GM19025 (cell line): ENCODE measurements around the gene CLCNKB.
"Not testable (repeated sequence)": the region's sequence is repeated elsewhere in the genome, so short reads cannot be mapped to it uniquely, and the experiment has no call there.

Experiments used
- ATAC-seq: cut with Tn5 transposase; IDR thresholded peaks from one replicate; pipeline ENCODE4 v1.9.1; 2021; ENCODE audit warnings: mild to moderate bottlenecking, low read depth, moderate library complexity; ENCODE audit not compliant: unreplicated experiment

CLCNKB gene

DNA sequence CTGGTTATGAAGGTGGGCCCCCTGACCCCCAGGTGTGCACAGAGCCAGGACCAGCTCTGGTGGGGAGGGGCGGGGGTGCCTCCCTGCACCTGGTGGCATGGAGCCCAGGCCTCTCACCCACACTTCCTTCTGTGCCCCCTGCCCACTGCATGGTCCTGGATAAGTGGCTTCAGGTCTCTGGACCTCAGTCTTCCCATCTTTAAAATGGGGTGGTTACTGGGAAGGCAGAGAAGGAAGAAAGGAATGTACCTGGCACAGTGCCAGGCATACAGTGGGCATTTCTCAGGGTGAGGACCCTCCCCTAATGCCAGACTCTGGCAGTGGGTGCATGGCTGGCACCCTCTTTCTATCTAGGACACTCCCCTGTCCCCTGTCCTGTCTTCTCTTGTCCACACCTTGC is 14.3 kb upstream of the CLCNKB start:
- ATAC-seq = no peak

- no peak for ATAC-seq
Measured at GRCh38 chr1:16031551-16031950, 12.0 kb upstream of the CLCNKB start.

DNA sequence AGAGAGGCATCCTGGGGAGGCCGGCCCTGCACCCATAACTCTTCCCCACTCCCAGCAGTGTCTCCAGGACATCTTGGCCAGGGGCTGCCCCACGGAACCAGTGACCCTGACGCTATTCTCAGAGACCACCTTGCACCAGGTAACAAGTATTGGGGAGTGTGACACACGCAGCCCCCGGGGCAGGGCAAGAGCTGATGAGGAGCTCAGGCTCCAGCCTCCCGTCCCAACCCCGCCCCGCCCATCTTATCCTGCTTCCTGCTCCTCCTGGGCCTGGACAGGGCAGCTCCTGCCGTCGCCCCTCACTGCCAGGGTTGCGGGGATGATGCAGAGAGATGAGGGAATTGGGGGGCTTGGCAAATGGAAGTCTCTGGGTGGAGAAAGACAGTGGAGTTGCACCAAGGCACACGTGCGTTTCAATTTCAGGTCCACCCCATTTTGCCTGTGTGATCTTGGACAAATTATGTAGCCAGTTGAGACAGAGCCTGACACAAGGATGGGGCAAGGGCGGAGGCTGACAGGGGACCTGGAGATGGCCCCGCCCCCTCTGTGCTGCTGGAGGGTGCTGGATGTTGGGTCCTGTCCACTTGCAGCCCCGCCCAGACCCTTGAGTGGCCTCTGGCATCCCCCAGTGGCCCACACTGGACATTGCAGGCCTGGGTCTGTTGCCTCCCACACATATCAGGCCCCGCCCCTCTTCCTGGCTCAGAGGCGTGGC is 11.0 kb upstream of the CLCNKB start:
- no peak for ATAC-seq

DNA sequence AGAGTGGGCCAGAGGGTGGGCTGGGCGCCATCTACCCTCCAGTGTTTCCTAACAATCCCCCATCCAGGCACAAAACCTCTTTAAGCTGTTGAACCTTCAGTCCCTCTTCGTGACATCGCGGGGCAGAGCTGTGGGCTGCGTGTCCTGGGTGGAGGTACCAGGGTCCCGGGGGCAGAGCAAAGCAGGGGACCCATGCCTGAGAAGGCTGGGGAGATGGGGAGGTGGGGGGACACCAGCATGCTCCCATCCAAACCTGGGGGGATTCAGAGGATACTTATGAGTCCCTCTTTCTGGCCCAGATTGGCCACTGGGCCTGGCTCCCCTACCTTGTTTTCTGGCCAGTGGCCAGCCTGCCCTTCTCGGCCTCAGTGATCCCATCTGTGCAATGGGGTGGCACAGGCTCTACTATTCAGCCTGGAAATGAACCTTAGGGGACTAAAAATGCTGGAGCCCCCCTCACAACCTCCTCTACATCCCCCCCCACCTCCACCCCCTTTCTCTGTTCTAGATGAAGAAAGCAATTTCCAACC is 10.4 kb upstream of the CLCNKB start:
- not testable (repeated sequence) for ATAC-seq

DNA sequence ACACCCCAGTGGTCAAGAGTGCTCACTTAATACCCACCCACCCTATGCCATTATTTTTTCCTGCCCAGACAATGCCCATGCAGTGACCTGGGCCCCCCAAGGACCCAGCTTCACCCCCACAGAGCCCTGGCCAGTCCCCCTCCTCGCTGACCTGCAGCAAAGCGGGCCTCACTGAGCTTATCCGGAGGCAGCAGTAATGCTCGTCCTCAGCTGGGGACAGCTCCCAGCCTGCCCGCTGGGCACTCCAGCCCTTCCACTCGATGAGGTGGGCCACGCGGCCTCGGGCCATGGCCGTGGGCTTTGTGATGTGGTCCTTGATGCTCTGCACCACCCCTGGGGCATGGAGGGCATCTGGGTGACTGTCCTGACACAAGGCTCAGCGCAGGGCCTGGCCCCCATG is 7.1 kb upstream of the CLCNKB start:
- ATAC-seq = not testable (repeated sequence)

DNA sequence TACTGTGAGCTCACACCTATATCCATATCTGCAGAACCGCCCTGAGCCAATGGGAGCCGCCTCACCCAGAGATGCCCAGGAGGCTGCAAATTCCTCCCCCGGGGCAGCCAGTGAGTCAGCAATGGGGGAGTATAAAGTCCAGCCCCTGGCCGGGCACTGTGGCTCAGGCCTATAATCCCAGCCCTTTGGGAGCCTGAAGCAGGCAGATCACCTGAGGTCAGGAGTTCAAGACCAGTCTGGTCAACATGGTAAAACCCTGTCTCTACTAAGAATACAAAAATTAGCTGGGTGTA is 5.0 kb upstream of the CLCNKB start:
- ATAC-seq = no peak

GRCh38 chr1:16039871-16040270 is 3.7 kb upstream of the CLCNKB start:
- not testable (repeated sequence) for ATAC-seq

GRCh38 chr1:16041200-16041599 is 2.4 kb upstream of the CLCNKB start:
- ATAC-seq = no peak

GRCh38 chr1:16042096-16042495 is 1.5 kb upstream of the CLCNKB start:
- ATAC-seq = no peak

GRCh38 chr1:16042654-16043053 is 928 bp upstream of the CLCNKB start:
- ATAC-seq = not testable (repeated sequence)

DNA sequence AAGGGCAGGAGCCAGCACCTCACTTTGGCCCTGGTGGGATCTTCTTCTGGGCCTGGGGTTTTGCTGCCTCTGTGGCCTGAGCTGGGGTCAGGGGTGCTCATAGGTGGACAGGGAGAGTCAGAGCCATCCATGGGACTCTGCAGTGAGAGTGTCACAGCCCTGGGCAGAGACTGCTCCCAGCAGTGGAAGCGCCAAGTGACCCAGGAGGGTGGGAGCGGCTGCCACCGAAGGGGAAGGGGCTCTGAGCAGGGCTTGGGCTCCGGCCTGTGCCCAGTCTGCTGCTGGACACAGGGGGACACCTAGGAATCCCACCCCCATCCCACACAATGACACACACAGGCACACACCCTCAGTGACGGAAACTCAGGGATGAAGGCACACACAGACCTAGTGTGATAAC is 368 bp downstream of the CLCNKB start:
- no peak for ATAC-seq

- no peak for ATAC-seq
Measured at GRCh38 chr1:16046842-16047241, 3.3 kb downstream of the CLCNKB start.

- no peak for ATAC-seq
Measured at GRCh38 chr1:16047791-16048475, 4.4 kb downstream of the CLCNKB start.

DNA sequence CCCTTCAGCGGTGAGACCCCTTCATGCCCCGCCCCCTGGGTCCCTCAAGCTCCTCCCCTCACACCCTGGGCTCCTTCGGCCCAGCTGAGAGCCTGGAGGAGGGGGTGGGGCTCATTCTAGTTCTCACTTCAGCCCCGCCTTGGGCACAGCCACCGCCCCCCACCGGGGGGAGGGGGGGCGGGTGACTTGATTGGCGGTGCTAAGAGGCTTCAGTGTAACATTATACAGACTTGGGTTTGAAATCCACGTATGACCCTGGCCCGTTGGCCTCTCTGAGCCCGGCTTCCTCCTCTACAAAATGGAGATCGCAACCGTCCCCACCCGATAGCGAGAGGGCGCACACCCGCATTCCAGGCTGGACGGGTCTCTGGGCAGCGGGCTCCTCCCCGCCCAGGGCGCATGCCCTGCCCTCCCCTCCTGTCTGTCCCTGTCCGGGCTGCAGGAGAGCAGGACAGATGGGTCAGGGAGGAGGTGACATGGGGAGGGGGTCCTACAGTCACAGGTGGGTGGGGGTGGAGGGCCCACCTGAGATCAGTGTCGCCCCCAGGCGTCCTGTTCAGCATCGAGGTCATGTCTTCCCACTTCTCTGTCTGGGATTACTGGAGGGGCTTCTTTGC is 5.1 kb downstream of the CLCNKB start:
- no peak for ATAC-seq

- ATAC-seq = no peak
Measured at GRCh38 chr1:16050328-16050727, 6.7 kb downstream of the CLCNKB start.

- ATAC-seq = no peak
Measured at GRCh38 chr1:16051039-16051438, 7.5 kb downstream of the CLCNKB start.

DNA sequence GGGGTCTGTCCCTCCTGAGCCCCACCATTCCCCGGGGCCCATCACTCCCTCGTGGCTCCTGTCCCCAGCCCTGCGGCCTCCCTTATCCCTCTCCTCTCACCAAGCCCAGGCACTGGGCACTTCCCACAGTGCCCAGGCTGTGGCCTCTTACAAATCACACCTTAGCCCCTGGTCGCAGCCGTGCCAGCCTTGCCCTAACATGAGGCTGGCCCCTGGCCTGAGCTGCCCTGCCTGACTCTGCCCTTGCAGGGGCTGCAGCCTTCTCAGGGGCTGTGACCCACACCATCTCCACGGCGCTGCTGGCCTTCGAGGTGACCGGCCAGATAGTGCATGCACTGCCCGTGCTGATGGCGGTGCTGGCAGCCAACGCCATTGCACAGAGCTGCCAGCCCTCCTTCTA is 8.4 kb downstream of the CLCNKB start:
- not testable (repeated sequence) for ATAC-seq

- ATAC-seq = no peak
Measured at GRCh38 chr1:16053781-16054502, 10.4 kb downstream of the CLCNKB start.

- no peak for ATAC-seq
Measured at GRCh38 chr1:16054598-16055540, 11.3 kb downstream of the CLCNKB start.
